A673 (cell line): Measurements from ENCODE around the gene MTCH2. TPM values are rescaled to one million over a fixed set of nuclear protein-coding genes. Genes with fewer than 3 reads are reported as not detected.

Experiments used
- BruUV-seq: library from RNA; stranded (reverse); fragments of 400-500 nt; replicated peaks from 2 replicates; lab custom pipeline; 2021; lab: Mats Ljungman, UMichigan
- CTCF ChIA-PET: fragments of 300-600 bp; sonication (Branson Sonifier 250); formaldehyde crosslinking; loops from one replicate; lab custom pipeline; 2022; ENCODE audit warnings: antibody characterized with exemption; lab: Charles Lee
- POLR2A ChIA-PET: fragments of 300-600 bp; sonication (Branson Sonifier 250); formaldehyde crosslinking; loops from one replicate; lab custom pipeline; 2022; ENCODE audit warnings: antibody characterized with exemption; ENCODE audit not compliant: low non-redundant PET; lab: Charles Lee
- DNase-seq: peaks from one replicate; pipeline ENCODE4 v3.0.0-alpha.2; 2015; ENCODE audit warnings: low spot score
- H3K27ac ChIP-seq: fragments of 200-600 bp; sonication (generic); 2 replicates; pipeline ENCODE4 v1.5.1; 2016; ENCODE audit warnings: mixed run types, low read depth, mild to moderate bottlenecking, mixed read lengths, antibody characterized with exemption, low read length; ENCODE audit not compliant: poor library complexity, severe bottlenecking
- H3K27me3 ChIP-seq: fragments of 200-600 bp; sonication (generic); replicated peaks from 2 replicates; pipeline ENCODE4 v1.6.1; 2017; ENCODE audit warnings: mixed run types, low read depth, mild to moderate bottlenecking, mixed read lengths, antibody characterized with exemption, low read length; ENCODE audit not compliant: insufficient read depth, poor library complexity
- H3K36me3 ChIP-seq: fragments of 200-600 bp; sonication (generic); 2 replicates; pipeline ENCODE4 v1.6.1; 2016; ENCODE audit warnings: mixed run types, mild to moderate bottlenecking, mixed read lengths, antibody characterized with exemption, low read length; ENCODE audit not compliant: insufficient read depth, poor library complexity, severe bottlenecking
- H3K4me1 ChIP-seq: fragments of 200-600 bp; sonication (generic); 2 replicates; pipeline ENCODE4 v1.6.1; 2017; ENCODE audit warnings: mixed run types, mild to moderate bottlenecking, mixed read lengths, antibody characterized with exemption, low read length; ENCODE audit not compliant: insufficient read depth, poor library complexity, severe bottlenecking
- H3K4me3 ChIP-seq: fragments of 200-600 bp; sonication (generic); 2 replicates; pipeline ENCODE4 v1.5.1; 2016; ENCODE audit warnings: low read depth, mixed run types, mild to moderate bottlenecking, mixed read lengths, low read length; ENCODE audit not compliant: poor library complexity, severe bottlenecking
- H3K9me3 ChIP-seq: fragments of 200-600 bp; sonication (generic); 2 replicates; pipeline ENCODE4 v1.6.1; 2016; ENCODE audit warnings: mixed run types, low read depth, mild to moderate bottlenecking, mixed read lengths, antibody characterized with exemption, low read length; ENCODE audit not compliant: poor library complexity, severe bottlenecking
- CTCF ChIP-seq: fragments of 300-800, 200-600 bp; sonication (generic); conservative IDR thresholded peaks from 2 replicates; pipeline ENCODE4 v1.5.1; 2017; ENCODE audit warnings: low read depth, mild to moderate bottlenecking, antibody characterized with exemption, low read length, moderate library complexity, mixed read lengths
- EZH2 ChIP-seq: fragments of 200-600 bp; sonication (generic); IDR thresholded peaks from 2 replicates; pipeline ENCODE4 v1.6.1; 2017; ENCODE audit warnings: borderline replicate concordance, low read depth, mild to moderate bottlenecking, mixed read lengths, antibody characterized with exemption, low read length; ENCODE audit not compliant: poor library complexity, severe bottlenecking
- intact Hi-C: fragments of 100-400 bp; cut with micrococcal nuclease; formaldehyde crosslinking; loops from one replicate; pipeline ENCODE4 v1.10.0; 2022; ENCODE audit not compliant: unreplicated experiment
- total RNA-seq: library from RNA; stranded (reverse); gene quantifications from 2 replicates; pipeline ENCODE4 v1.2.3, GENCODE V29; 2021

Gene MTCH2
- total RNA-seq, 1 experiment from 2014 or later = 382 TPM

DNA sequence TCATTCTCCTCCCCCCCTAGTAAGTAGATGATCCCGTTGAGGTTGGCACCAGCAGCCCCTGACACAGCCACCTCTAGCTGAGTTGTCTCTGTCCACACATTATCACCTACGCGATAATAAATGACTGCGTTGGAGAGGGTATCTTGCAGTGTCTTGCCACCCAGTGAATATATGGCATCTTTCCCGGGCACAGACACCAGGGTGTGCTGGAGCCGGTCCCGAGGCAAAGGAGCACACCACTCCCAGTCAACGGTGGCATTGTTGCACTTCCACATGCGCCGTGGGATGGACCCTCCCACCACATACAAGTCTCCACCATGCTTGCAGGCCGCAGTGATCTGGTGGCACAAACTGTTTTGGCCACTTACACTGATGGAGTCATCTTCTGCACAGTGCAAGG, 69.0 kb downstream of the MTCH2 start:
- ChIA-PET CTCF (interaction anchor here (0.7 to 0.9 kb wide), 2 partner anchors 31 to 119 kb away, joined by 4 read pairs; no protein-coding TSS in a partner anchor), POLR2A (interaction anchor here (1.1 kb wide), 1 partner anchor 17 kb away, joined by 3 read pairs; no protein-coding TSS in a partner anchor)
- no peak for DNase-seq
- Histone ChIP-seq H3K27me3 (no peaks in the 10 kb centered on the region), H3K4me1 (peaks cover 13% of the 10 kb centered on the region), H3K4me3 (no peak overlapping the region), H3K36me3 (peaks cover 63% of the 10 kb centered on the region), H3K9me3 (no peaks in the 10 kb centered on the region), H3K27ac (no peak overlapping the region)
- no peak for TF ChIP-seq EZH2
- no peak for TF ChIP-seq CTCF
- intact Hi-C loops = no loop called here
- no TSS peak for BruUV-seq

DNA sequence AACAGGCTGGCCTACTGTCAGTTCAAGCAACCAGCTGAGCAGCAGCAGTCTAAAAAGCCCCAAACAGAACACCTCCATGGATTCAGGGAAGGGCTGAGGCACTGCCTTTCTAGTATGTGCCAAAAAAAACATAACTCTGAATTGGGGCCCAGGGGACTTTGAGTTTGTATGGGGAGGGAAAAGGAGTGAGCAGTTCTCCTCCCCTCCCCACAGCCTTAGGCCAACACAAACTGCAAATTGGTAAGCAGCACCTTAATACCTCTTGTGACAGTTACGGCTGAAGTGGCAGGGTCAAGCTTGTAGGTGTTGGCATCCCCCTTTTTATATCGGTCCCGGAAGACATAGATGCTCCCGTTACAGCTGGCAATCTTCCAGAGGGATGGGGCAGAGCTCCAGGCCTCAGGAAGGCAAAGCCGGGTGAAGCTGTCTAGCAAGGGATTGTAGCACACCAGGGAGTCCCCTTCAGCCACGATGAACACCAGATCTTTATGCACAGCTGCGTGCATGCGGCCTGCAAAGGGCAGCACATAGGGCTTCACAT, 69.6 kb downstream of the MTCH2 start:
- no peak overlapping the region for H3K4me3 ChIP-seq
- no peaks in the 10 kb centered on the region for H3K27me3 ChIP-seq
- ChIA-PET POLR2A (no interaction called here), CTCF (interaction anchor here (0.6 kb wide), 1 partner anchor 289 kb away, joined by 3 read pairs; no protein-coding TSS in a partner anchor)
- H3K27ac ChIP-seq = no peak overlapping the region
- TF ChIP-seq EZH2 (no peak), CTCF (no peak)
- peak; percentile 57 for DNase-seq
- intact Hi-C loops = no loop called here
- BruUV-seq = no TSS peak
- no peaks in the 10 kb centered on the region for H3K9me3 ChIP-seq
- H3K4me1 ChIP-seq = peaks cover 8% of the 10 kb centered on the region
- peaks cover 62% of the 10 kb centered on the region for H3K36me3 ChIP-seq

GRCh38 chr11:47571895-47572294, 70.5 kb downstream of the MTCH2 start:
- CTCF ChIA-PET = no interaction called here
- H3K4me1 ChIP-seq = no peaks in the 10 kb centered on the region
- DNase-seq = no peak
- TF ChIP-seq EZH2 = no peak
- no peak for TF ChIP-seq CTCF
- POLR2A ChIA-PET = no interaction called here
- no peak overlapping the region for H3K4me3 ChIP-seq
- H3K9me3 ChIP-seq = no peaks in the 10 kb centered on the region
- peaks cover 53% of the 10 kb centered on the region for H3K36me3 ChIP-seq
- no TSS peak for BruUV-seq
- no peak overlapping the region for H3K27ac ChIP-seq
- intact Hi-C loops = no loop called here
- H3K27me3 ChIP-seq = no peaks in the 10 kb centered on the region
